ENCODE results near the gene BRAT1.

The BRAT1 gene

GRCh38 chr7:2523461-2523936 lies 31.8 kb downstream of the BRAT1 start:
- Histone ChIP-seq H3K9me3 (no peaks in the 10 kb centered on the region), H3K27ac (peak overlapping the region; percentile 35), H3K36me3 (peaks cover 23% of the 10 kb centered on the region), H3K27me3 (peaks cover 51% of the 10 kb centered on the region), H3K4me1 (ENCODE audit: control insufficient read depth in 1 of 2, insufficient read depth in 1 of 2, low read depth in 1 of 2, low read length in 1 of 2) (peaks cover 91 to 93% of the 10 kb centered on the region in 2 experiments), H3K4me3 (ENCODE audit: low read depth in 1 of 2, low read length in 1 of 2) (peak overlapping the region; percentile 67 to 70)
- no peak for TF ChIP-seq CTCF (IDR thresholded peaks at IDR 0.05)

GRCh38 chr7:2522780-2523433 lies 32.4 kb downstream of the BRAT1 start:
- Histone ChIP-seq H3K9me3 (no peaks in the 10 kb centered on the region), H3K27me3 (peaks cover 57% of the 10 kb centered on the region), H3K27ac (peak overlapping the region; percentile 35), H3K4me1 (ENCODE audit: control insufficient read depth in 1 of 2, insufficient read depth in 1 of 2, low read depth in 1 of 2, low read length in 1 of 2) (peaks cover 86 to 89% of the 10 kb centered on the region in 2 experiments), H3K36me3 (peaks cover 19% of the 10 kb centered on the region), H3K4me3 (ENCODE audit: low read depth in 1 of 2, low read length in 1 of 2) (peak overlapping the region; percentile 67 to 70)
- no peak for TF ChIP-seq CTCF (IDR thresholded peaks at IDR 0.05)

GRCh38 chr7:2521952-2522591 lies 33.3 kb downstream of the BRAT1 start:
- Histone ChIP-seq H3K27ac (peak overlapping the region; percentile 20), H3K4me1 (ENCODE audit: control insufficient read depth in 1 of 2, insufficient read depth in 1 of 2, low read depth in 1 of 2, low read length in 1 of 2) (peaks cover 78 to 81% of the 10 kb centered on the region in 2 experiments), H3K36me3 (peaks cover 16% of the 10 kb centered on the region), H3K9me3 (no peaks in the 10 kb centered on the region), H3K27me3 (peaks cover 65% of the 10 kb centered on the region), H3K4me3 (ENCODE audit: low read depth in 1 of 2, low read length in 1 of 2) (peak overlapping the region; percentile 67 to 70)
- no peak for TF ChIP-seq CTCF (IDR thresholded peaks at IDR 0.05)

- no peaks in the 10 kb centered on the region for H3K9me3 ChIP-seq
- H3K27me3 ChIP-seq, result peaks cover 71% of the 10 kb centered on the region
- H3K4me3 ChIP-seq (ENCODE audit: low read depth in 1 of 2, low read length in 1 of 2), result peak overlapping the region; percentile 67 to 70
- peaks cover 8% of the 10 kb centered on the region for H3K36me3 ChIP-seq
- peaks cover 71 to 74% of the 10 kb centered on the region in 2 experiments for H3K4me1 ChIP-seq (ENCODE audit: control insufficient read depth in 1 of 2, insufficient read depth in 1 of 2, low read depth in 1 of 2, low read length in 1 of 2)
- no peak for TF ChIP-seq CTCF (IDR thresholded peaks at IDR 0.05)
- no peak overlapping the region for H3K27ac ChIP-seq
These were observed 34.0 kb downstream of the BRAT1 start for GRCh38 chr7:2521341-2521745.

GRCh38 chr7:2520761-2521290 lies 34.5 kb downstream of the BRAT1 start:
- Histone ChIP-seq H3K27me3 (peaks cover 71% of the 10 kb centered on the region), H3K9me3 (no peaks in the 10 kb centered on the region), H3K4me3 (ENCODE audit: low read depth in 1 of 2, low read length in 1 of 2) (peak overlapping the region; percentile 67 to 70), H3K4me1 (ENCODE audit: control insufficient read depth in 1 of 2, insufficient read depth in 1 of 2, low read depth in 1 of 2, low read length in 1 of 2) (peaks cover 66 to 69% of the 10 kb centered on the region in 2 experiments), H3K36me3 (peaks cover 5% of the 10 kb centered on the region), H3K27ac (peak overlapping the region; percentile 15)
- no peak for TF ChIP-seq CTCF (IDR thresholded peaks at IDR 0.05)
